GM19397 (cell line): Measurements from ENCODE around the gene IL1B.

ENCODE experiments used
- ATAC-seq: cut with Tn5 transposase; IDR thresholded peaks from one replicate; pipeline ENCODE4 v1.9.1; 2021; ENCODE audit warnings: mild to moderate bottlenecking, moderate library complexity; ENCODE audit not compliant: unreplicated experiment

Gene IL1B

DNA sequence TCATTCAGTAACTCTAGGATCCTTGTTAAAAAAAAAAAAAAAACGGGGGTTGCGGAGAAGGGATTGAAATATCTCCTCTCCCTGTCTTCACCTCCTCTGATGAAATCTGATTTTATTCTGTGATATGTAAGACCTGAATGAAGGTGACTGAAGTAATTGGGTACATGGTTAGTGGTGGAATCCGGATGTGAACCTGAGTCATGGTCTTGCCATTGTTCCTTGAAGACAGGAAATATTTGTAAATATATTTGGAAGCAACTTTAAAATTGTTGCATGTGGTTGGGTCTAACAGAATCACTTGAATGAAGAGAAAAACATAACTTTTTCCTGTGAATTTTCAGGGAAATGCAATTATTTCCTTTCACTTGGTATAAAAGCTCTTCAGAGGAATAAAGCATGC, 49.3 kb downstream of the IL1B start:
- ATAC-seq: no peak

DNA sequence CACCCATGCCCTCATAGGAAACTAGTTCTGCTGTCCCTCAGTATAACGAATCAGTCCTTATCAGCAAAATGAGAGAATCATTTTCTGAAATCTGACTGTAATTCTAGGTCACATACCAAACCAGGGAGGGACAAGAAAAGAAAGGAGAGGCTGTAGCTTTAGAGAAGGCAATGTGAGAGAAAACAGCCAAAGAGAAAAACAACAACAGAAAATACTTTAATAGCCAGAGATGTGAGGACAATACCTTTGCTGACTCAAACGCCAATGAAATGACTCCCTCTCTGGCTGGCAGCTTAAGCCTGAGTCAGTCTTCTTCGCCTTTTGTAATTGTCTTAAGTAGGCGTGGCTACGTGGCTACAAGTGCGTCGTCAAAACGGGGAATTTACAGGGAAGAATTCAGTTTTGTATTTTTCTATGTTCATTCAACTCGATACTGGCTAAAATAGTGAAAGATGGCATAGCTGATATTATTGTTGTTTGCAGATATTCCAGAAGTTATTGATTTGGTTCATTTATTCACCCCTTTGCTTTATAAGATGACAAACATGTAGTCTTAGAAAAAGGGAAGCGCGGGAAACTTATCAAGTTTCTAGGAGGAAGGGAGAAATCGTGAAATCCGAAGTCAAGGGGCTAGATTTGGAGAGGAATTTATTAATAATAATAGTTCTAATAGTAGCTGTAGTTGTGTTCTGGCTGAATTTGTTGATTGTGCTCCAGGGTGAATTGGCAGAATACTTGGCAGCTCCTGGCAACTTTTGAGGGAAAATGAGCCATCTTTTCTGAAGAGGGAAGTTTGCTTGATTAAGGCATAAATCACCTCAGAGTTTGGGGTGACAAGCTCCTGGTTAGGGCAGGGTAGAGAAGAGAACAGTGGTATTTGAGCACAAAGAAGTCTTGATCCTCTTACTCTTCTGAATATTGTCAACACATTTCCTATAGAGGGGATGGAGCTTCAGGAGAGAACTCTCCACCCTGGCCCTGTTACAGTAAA, 52.1 kb downstream of the IL1B start, which contains the start of gene IL1A:
Gene IL1A (minus strand): TSS at position 295 of the 991 bp plus-strand sequence. CDS start 723 bp downstream, outside the sequence.
- no peak for ATAC-seq

DNA sequence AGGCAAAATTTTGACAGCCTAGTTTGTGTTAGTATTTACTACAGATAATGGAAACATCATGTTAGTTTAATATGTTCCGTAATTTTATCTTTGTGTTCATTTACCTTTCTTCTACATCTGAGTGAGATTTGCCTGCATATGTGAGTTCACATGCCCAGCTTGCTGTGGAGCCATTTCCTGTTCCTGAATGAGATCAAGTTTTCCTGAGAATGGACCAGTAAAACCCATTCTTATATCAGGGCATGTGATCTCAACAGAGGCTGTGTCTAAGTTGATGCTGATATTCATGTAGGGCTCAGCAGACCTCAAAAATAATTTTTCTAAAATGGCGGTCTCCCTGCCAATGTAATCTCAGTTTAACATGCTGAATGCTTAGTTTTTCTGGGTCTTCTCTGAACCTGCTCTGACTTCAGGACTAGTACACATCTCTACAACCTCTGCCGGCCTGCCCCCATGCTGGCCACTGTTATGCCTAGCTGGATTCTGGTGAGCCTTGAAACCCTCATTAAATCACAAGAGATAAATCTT, 53.3 kb downstream of the IL1B start:
- no peak for ATAC-seq

DNA sequence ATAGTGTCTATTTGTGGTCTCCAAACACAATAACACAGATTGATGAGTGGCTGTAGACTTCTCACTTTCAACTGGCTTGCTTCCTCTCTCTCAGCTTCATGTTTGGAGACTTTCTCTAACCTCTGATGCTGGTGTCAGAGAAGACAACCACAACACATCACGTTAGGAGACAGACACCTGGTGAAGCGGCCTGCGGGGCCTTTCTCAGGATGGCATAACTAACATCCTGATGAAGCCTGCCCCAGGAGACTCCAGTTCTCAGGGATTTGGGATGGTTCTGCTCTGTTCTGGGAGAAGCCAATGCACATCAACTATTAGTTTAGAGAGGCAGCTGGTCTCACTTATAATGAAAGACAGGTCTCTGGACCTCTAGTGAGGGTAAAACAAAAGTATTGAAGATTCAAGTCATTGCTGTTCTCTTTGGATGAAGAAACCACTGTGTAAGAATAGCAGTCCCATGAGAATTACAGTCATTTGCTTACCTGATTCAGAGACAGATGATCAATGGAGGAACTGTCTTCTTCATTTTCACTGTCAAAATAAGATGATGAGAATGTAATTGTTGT, 54.3 kb downstream of the IL1B start:
- ATAC-seq: peak; percentile 79
